GM19043 (cell line): Measurements from ENCODE around the gene UBL4B.
"Not testable (repeated sequence)": the region's sequence is repeated elsewhere in the genome, so short reads cannot be mapped to it uniquely, and the experiment has no call there.

Experiments
- ATAC-seq: cut with Tn5 transposase; IDR thresholded peaks from one replicate; pipeline ENCODE4 v1.9.1; 2021; ENCODE audit warnings: low read depth; ENCODE audit not compliant: unreplicated experiment

The UBL4B gene, protein sequence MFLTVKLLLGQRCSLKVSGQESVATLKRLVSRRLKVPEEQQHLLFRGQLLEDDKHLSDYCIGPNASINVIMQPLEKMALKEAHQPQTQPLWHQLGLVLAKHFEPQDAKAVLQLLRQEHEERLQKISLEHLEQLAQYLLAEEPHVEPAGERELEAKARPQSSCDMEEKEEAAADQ

GRCh38 chr1:110112143-110112542, at the start of gene UBL4B:
Gene UBL4B (plus strand): TSS chr1:110112443. CDS start chr1:110112535, 92 bp downstream.
- ATAC-seq = no peak

GRCh38 chr1:110062612-110063011, 49.6 kb upstream of the UBL4B start:
- ATAC-seq = no peak

DNA sequence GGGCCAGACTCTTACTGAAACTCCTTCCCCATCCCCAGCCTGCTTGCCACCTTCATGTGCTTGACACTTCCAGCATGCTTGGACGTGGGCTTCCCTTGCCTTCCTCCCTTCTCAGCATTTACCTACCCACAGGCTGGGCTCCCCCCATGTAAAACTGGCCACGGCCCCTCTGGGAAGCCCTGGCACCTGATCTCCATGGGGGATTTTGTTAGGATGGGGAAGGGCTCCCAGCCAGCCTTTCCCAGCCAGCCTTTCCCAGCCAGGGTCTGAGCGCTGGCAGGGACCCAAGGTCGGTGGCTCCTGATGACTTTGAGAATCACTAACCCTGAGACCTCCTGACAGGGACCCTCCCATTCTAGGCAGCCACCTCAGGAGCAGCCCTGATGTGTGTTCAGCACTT, 48.5 kb upstream of the UBL4B start:
- ATAC-seq = no peak

- ATAC-seq = no peak
These were observed 47.5 kb upstream of the UBL4B start for GRCh38 chr1:110064576-110065337.

- no peak for ATAC-seq
These were observed 46.4 kb upstream of the UBL4B start for GRCh38 chr1:110065841-110066240.

DNA sequence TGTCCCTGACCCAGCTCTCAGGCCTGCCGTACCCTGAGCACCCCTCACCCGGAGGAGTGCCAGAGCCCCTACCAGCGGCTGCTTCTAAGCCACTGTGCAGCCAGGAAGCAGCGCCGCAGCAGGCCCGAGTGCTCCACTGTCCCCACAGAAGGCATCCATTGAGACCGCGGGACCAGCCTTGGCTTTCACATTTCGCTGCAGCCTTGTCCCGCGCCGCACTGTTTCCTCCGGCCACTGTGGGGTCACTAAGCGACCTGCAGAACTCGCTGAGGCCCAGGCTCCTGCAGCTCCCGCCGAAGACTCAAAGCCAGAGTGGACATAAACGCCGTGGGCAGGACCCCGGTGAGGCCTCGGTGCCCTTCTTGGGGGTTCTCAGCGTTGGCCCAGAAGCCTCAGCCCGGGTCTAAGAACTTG, 44.8 kb upstream of the UBL4B start:
- ATAC-seq = no peak

- no peak for ATAC-seq
These were observed 44.2 kb upstream of the UBL4B start for GRCh38 chr1:110067893-110068645.

DNA sequence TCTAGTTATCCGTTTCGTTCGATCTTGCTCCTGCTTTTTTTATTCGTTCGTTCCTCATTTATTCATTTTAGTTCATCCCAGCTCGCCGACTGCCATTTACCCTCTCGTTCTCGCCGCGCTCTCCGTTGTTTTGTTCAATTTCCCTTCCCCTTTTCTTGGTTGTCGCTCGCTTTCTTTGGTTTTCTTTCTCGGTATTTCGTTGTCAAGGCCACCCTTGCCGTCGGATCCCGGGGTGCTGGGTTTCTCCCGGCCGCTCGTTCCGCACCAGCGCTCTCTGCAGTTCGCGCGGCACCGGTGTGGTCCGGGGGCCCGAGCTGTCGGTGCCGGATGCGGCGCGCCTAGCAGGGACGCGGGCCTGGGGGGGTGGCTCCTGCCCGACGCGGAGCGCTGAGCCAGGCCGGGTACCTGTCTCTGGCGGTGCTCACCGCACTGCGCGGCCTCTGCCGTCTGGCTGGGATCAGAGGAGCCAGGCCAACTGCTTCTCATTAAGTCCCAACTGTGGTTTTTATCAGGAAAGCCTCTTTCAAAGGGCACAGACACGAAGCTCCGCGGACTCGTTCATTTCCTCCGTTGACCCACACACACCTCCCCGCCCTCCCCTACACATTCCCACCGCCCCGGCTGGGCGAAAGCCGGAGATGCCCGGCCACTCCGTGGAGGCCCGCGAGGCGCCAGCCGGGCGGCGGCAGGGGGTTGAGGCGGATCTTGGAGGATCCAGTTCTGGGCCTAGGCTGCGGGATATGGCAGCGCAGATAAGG, 43.4 kb upstream of the UBL4B start:
- no peak for ATAC-seq

DNA sequence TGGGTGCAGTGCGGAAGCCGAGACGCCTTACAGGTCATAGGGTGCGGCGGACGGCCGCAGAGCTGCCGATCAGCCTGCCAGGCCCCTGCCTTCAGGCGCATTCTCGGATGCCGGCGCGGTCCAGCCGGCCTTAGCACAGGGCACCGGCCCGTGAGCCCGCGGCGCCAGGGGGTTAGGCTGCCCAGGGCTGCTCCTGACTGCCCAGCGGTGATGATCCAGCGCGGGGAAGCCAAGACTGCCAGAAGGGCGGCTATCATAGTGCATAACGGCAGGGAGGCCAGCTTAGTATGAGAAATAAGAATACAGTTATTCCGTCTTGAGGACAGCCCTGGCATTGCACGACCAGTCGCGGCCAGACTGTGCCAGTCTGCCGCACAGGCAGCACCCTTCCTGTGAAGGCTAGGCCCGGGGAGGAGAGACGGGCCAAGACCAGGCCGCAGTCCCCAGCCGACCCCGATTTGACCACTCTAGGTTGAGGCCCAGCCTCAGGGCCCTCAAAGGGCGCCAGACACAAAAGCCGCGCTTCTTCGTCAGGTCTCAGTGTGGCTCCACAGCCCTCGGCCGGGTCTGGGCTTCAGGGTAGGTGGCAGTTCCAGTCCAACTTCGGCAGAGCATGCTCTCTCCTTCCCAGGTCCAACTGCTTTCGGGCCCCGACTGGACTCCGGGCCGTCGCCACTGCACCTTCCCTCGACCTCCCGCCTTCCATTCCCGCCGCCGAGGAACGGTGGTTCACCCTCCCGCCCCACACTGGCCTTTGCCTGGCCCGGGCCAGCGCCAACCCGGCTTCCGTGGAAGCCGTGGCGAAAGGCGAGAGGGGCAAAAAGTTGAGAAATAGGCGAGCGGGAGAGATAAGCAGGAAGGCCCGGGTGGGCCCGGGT, 42.6 kb upstream of the UBL4B start:
- no peak for ATAC-seq

DNA sequence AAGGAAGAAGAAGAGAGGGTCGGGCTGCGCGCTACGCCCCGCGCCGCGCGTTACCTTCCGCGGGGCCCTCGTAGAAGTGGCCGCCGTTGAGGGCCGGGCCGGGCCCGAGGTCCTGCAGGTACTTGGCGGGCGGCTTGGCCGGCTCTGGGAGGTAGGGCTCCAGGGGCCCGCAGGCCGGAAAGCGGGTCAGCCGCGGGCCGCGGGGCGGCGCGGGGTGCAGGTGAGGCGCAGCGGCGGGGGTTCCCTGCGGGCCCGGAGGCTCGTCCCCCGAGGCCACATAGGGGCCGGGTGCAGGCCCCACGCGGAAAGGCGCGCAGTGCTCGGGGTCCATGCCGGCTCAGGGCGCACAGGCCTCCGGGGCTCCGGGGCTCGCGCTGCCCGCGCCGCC, 42.0 kb upstream of the UBL4B start:
- no peak for ATAC-seq

GRCh38 chr1:110070671-110071242, 41.5 kb upstream of the UBL4B start, which contains the start of gene ALX3:
Gene ALX3 (minus strand): TSS chr1:110070672. CDS start chr1:110070612, 60 bp downstream.
- no peak for ATAC-seq

- no peak for ATAC-seq
These were observed 38.1 kb upstream of the UBL4B start for GRCh38 chr1:110074166-110074565.

DNA sequence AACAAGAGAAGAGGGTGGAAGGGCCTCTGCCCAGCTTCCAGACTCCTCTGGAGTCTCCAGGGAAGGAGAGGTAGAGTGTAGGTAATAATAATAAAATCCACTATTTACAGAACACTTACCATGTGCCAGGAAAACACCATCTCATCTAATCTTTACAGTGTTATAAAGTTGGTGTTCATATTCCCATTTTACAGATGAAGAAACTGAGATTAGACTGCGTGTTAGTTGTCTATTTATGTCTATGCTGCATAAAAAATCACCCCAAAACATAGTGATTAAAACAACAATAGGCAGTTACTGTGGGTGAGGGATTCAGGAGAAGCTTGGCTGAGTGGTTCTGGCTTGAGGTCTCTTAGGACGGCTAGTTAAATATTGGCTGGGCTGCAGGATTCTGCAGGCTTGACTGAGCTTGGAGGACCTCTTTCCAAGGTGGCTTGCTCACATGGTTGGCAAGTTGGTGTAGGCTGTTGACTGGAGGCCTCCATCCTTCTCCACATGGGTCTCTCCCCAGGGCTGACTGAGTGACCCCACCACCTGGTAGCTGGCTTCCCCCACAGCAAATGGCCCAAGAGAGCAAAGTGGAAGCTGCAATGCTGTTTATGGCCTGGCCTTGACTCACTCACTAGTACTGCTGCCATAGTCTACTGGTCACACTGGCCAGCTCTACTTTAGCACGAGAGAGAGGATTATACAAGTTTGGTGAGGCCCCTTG, 35.3 kb upstream of the UBL4B start:
- ATAC-seq = no peak

DNA sequence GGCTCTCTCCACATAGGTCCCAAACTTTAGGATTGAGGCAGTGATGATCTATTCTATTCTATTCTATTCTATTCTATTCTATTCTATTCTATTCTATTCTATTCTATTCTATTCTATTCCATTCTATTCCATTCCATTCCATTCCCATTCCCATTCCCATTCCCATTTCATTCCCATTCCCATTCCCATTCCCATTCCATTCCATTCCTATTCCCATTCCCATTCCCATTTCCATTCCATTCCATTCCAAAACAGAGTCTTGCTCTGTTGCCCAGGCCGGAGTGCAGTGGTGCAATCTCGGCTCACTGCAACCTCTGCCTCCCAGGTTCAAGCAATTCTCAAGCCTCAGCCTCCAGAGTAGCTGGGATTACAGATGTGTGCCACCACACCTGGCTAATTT, 32.2 kb upstream of the UBL4B start:
- not testable (repeated sequence) for ATAC-seq

GRCh38 chr1:110081061-110081460, 31.2 kb upstream of the UBL4B start:
- ATAC-seq = no peak

DNA sequence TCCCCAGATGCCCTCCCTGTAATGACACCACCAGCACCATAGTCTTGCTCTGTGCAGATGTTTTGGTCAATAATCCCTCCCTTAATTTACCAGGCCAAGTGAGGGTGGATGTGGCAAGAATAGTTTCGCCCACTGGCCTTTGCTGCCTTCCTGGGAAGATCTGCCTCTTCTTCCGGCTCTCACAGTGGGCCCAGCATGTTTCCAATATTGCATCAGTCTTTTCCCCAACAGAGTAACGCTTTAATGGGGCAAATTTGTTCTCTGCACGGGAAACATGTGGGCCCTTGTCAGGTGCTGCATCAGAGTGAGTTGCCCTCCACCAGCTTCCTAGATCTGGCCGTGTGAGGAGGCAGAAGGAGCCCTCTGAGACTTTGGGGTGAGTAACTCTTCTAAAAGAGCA, 29.8 kb upstream of the UBL4B start:
- ATAC-seq = no peak

DNA sequence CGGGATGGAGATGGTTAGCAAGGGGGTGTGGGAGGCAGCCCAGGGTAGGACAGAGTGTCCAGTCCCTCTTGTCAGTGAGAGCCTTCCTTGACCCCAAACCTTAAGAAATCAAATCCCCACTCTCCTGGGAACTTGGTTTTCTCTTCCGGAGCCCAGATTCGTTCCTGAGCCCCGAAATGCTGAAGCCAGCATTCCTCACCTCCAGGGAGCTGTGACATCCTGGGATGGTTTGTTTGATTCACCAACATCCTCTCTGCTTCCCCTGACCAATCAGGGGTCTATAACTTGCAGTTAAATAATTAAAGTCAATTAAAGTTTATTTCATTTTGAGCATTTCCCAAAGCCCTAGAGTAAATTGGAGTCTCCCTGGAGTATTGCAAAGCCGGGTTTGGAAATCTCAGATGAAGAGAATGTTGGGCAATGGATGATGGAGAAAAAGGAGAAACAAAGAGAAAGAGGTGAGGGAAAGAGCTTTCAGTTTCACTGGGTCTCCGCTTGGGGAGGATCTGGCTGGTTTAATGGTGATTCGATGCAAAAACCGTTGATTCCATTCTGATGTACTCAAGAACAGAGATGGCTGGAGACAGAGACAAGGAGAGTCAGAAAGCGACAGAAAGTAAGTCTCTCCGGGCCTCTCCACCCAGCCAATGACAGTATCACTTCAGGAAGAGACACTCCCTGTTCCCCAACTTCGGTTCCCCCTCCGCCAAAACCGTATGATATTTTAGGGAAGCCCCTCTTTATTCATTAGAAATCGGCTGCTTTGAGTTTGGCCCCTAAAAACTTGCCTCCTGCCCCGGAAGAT, 29.0 kb upstream of the UBL4B start:
- no peak for ATAC-seq

DNA sequence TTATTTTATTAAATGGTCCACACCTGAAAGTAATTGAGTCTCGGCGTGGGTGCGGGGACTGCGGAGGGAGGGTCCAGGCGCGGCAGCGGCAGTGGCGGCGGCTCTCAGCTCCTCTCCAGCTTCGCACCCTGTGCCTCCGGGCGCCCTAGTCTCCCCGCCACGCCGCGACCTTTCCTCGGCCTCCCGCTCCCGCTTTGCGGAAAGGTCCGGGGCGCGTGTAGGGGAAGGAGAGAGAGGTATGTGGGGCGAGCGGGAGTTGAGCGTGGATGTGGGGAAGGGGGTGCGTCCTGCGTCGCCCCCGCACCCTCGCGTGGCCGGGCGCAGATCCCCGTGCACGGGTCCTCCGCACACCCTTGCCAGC, 28.4 kb upstream of the UBL4B start:
- ATAC-seq = no peak
